Cardiac muscle cell (in vitro differentiated cells and primary cell): ENCODE data around the gene CERS4. TPM values are rescaled to one million over a fixed set of nuclear protein-coding genes. Genes with fewer than 3 reads are reported as not detected.

Experiments
- DNase-seq, 2 donors: peaks; one replicate each; pipeline versions ENCODE4 v3.0.0 to v3.0.0-alpha.2; 2010 to 2017; ENCODE audit warnings: low read depth in 1 of 2, low spot score in 1 of 2
- H3K27ac ChIP-seq: fragments of 200-600 bp; sonication (generic); 2 replicates; pipeline ENCODE4 v1.5.1; 2016
- H3K27me3 ChIP-seq: fragments of 200-600 bp; sonication (generic); 2 replicates; pipeline ENCODE4 v1.6.0; 2016; ENCODE audit warnings: control low read depth
- H3K36me3 ChIP-seq: fragments of 200-600 bp; sonication (generic); 2 replicates; pipeline ENCODE4 v1.5.1; 2016; ENCODE audit warnings: control low read depth
- H3K4me1 ChIP-seq: fragments of 200-600 bp; sonication (generic); 2 replicates; pipeline ENCODE4 v1.8.1; 2017; ENCODE audit warnings: low read depth, mild to moderate bottlenecking, mixed run types
- H3K4me3 ChIP-seq: fragments of 200-600 bp; sonication (generic); 2 replicates; pipeline ENCODE4 v1.5.1; 2016; ENCODE audit warnings: mild to moderate bottlenecking
- H3K9me3 ChIP-seq: fragments of 200-600 bp; sonication (generic); 2 replicates; pipeline ENCODE4 v1.5.1; 2017; ENCODE audit warnings: low read depth, mild to moderate bottlenecking, control low read depth
- polyA plus RNA-seq: library from polyadenylated mRNA; unstranded; fragments of >200 nt; fragmentation: Nextera tagmentation; extraction: Ambion mirVana; gene quantifications from 2 replicates; pipeline ENCODE4 v1.2.1, GENCODE V29; 2016
- total RNA-seq: library from RNA; depleted of rRNA; stranded (reverse); fragments of >200 nt; gene quantifications from 2 replicates; pipeline ENCODE4 v1.2.3, GENCODE V29; 2016
- TF ChIP-seq, protein P1 (sequence below): IDR thresholded peaks from 2 replicates; pipeline ENCODE4 v1.5.1; 2012; ENCODE audit warnings: low read depth, mild to moderate bottlenecking, low read length

The CERS4 gene, protein sequence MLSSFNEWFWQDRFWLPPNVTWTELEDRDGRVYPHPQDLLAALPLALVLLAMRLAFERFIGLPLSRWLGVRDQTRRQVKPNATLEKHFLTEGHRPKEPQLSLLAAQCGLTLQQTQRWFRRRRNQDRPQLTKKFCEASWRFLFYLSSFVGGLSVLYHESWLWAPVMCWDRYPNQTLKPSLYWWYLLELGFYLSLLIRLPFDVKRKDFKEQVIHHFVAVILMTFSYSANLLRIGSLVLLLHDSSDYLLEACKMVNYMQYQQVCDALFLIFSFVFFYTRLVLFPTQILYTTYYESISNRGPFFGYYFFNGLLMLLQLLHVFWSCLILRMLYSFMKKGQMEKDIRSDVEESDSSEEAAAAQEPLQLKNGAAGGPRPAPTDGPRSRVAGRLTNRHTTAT
- 82.7 and 112 TPM in 2 replicates for total RNA-seq
- polyA plus RNA-seq: 56.2 and 56.7 TPM in 2 replicates

DNA sequence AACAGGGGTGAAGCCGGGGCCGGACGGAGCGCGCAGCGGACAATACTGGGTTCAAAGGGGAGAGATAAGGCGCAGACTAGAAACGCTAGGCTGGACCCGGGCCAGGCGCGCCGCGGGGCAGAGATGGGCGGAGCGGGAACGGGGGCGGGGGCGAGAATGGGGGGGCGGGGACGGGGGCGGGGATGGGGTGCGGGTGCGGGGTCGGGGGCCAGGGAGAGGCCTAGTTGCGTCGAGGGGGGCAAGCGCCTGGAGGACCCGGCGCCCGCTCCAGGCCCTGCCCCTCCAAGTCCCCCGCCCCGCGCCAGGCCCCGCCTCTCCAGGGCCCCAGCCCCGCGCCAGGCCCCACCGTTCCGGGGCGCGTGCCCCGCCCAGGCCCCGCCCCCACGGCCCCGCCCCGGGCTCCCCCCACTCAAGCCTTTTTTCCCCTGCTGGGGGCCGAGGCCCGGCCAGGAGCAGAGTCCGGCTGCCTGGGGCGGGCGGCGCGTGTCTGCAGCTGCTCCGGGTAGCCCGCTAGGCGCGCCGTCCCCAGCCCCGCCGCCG, at the start of gene CERS4:
Gene CERS4 (plus strand): TSS at position 449 of the 540 bp plus-strand sequence. CDS start 41,707 bp downstream, outside the sequence.
- TF ChIP-seq, protein P1, sequence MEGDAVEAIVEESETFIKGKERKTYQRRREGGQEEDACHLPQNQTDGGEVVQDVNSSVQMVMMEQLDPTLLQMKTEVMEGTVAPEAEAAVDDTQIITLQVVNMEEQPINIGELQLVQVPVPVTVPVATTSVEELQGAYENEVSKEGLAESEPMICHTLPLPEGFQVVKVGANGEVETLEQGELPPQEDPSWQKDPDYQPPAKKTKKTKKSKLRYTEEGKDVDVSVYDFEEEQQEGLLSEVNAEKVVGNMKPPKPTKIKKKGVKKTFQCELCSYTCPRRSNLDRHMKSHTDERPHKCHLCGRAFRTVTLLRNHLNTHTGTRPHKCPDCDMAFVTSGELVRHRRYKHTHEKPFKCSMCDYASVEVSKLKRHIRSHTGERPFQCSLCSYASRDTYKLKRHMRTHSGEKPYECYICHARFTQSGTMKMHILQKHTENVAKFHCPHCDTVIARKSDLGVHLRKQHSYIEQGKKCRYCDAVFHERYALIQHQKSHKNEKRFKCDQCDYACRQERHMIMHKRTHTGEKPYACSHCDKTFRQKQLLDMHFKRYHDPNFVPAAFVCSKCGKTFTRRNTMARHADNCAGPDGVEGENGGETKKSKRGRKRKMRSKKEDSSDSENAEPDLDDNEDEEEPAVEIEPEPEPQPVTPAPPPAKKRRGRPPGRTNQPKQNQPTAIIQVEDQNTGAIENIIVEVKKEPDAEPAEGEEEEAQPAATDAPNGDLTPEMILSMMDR: no peak
- H3K4me3 ChIP-seq: peak within 1 kb of the TSS; percentile 67
- H3K36me3 ChIP-seq: no peaks in the 10 kb centered on the region
- DNase-seq: peak; percentile 75 to 90
- no peaks in the 10 kb centered on the region for H3K27me3 ChIP-seq
- H3K4me1 ChIP-seq: peaks cover 5% of the 10 kb centered on the region
- H3K27ac ChIP-seq: peak within 1 kb of the TSS; percentile 61
- no peaks in the 10 kb centered on the region for H3K9me3 ChIP-seq

DNA sequence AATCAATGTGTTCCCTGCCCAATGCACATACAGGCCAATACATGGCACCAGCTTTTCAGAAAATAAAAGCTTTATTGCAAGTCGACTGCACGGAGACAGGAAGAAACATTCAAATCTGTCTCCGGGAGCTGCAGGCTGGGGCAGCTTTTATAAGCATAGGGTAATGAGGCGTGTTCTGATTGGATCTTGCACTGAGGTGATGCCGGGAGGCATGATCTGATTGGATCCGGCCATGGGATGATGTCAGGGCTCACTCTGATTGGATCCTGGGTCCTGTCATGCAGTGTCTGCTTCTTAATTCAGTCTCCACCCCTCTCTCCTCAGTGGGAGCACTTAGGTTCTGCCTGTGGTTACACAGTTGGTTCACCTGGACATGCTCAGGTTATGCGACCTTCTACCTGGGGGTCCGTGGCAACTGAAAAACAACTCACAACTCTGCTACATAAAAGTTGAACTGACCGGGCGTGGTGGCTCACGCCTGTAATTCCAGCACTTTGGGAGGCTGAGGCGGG, 48.0 kb upstream of the CERS4 start:
- peak overlapping the region; percentile 69 for H3K27ac ChIP-seq
- H3K4me3 ChIP-seq: no peak overlapping the region

DNA sequence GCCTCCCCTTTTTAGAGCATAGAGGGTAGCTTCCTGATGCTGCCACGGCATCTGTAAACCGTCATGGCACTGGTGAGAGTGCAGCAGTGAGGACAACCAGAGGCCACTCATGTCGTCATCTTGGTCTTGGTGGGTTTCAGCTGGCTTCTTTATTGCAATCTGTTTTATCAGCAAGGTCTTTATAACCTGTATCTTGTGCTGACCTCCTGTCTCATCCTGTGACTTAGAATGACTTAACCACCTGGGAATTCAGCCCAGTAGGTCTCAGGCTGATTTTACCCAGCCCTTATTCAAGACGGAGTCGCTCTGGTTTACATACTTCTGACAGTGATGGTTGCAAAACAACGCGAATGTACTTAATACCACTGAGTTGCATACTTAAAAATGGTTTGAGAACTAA, 45.4 kb upstream of the CERS4 start:
- H3K9me3 ChIP-seq: no peaks in the 10 kb centered on the region
- H3K27me3 ChIP-seq: no peaks in the 10 kb centered on the region
- no peak overlapping the region for H3K27ac ChIP-seq
- DNase-seq: peak in 1 of 2 donors; percentile 56
- no peak overlapping the region for H3K4me3 ChIP-seq
- no peaks in the 10 kb centered on the region for H3K36me3 ChIP-seq
- TF ChIP-seq, protein P1: no peak
- no peaks in the 10 kb centered on the region for H3K4me1 ChIP-seq

More for the DNA sequence above, 48.0 kb upstream of the CERS4 start:
- no peaks in the 10 kb centered on the region for H3K36me3 ChIP-seq
- H3K4me1 ChIP-seq: no peaks in the 10 kb centered on the region
- H3K27me3 ChIP-seq: no peaks in the 10 kb centered on the region
- no peaks in the 10 kb centered on the region for H3K9me3 ChIP-seq
- peak; percentile 13 to 34 for DNase-seq
- TF ChIP-seq, protein P1: no peak

DNA sequence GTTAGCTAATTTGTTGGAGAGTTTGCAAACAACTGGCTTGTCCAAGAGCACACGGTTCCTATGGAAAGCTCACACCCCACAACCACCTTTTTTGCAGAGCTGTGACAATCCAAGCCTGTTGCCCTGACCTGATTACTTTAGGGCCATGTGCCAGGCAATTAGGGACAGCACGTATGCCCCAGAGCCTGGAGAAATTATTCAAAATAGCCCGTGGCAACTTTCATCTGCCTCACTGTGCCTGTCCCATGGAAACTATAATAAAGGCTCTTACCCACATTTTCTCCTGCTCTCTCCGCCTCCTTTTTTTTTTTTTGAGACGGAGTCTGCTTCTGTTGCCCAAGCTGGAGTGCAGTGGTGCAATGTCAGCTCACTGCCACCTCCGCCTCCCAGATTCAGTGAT, 41.2 kb upstream of the CERS4 start:
- Histone ChIP-seq H3K36me3 (no peaks in the 10 kb centered on the region), H3K27me3 (no peaks in the 10 kb centered on the region), H3K9me3 (no peaks in the 10 kb centered on the region), H3K4me1 (no peaks in the 10 kb centered on the region), H3K4me3 (no peak overlapping the region), H3K27ac (no peak overlapping the region)
- DNase-seq: no peak
- TF ChIP-seq, protein P1: no peak

DNA sequence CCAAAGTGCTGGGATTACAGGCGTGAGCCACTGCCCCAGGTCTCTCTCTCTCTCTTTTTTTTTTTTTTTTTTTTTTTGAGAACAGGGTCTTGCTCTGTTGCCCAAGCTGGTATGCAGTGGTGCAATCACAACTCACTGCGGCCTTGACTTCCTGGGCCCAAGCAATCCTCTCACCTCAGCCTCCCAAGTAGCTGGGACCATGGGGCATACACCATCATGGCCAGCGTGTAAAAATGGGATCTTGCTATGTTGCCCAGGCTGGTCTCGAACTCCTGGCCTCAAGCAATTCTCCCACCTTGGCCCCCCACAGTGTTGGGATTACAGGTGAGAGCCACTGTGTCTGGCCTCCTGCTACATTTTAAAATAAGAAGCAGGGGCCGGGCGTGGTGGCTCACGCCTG, 40.6 kb upstream of the CERS4 start:
- no peak for DNase-seq

More for the DNA sequence above, 40.6 kb upstream of the CERS4 start:
- H3K9me3 ChIP-seq: no peaks in the 10 kb centered on the region
- no peaks in the 10 kb centered on the region for H3K4me1 ChIP-seq
- H3K36me3 ChIP-seq: no peaks in the 10 kb centered on the region
- H3K27me3 ChIP-seq: no peaks in the 10 kb centered on the region
- no peak overlapping the region for H3K4me3 ChIP-seq
- TF ChIP-seq, protein P1: no peak
- no peak overlapping the region for H3K27ac ChIP-seq
